ENCODE measurements around the gene C1GALT1C1.
"Not testable (repeated sequence)": the region's sequence is repeated elsewhere in the genome, so short reads cannot be mapped to it uniquely, and the experiment has no call there.

Gene C1GALT1C1

GRCh38 chrX:120629667-120630537 is at the start of gene C1GALT1C1:
Gene C1GALT1C1, minus strand, starts transcription at chrX:120630054. Its CDS starts 2,888 bp downstream, at chrX:120627166.
- DNase-seq (ENCODE audit: low read depth, low spot score), result peak; percentile 57

GRCh38 chrX:120677004-120677652 is 47.3 kb upstream of the C1GALT1C1 start:
- no peak for DNase-seq (ENCODE audit: low read depth, low spot score)

- no peak for DNase-seq (ENCODE audit: low read depth, low spot score)
Measured at GRCh38 chrX:120672841-120673530, 43.1 kb upstream of the C1GALT1C1 start.

GRCh38 chrX:120672389-120672788 is 42.5 kb upstream of the C1GALT1C1 start:
- DNase-seq (ENCODE audit: low read depth, low spot score), result peak; percentile 11

- no peak for DNase-seq (ENCODE audit: low read depth, low spot score)
Measured at GRCh38 chrX:120671963-120672362, 42.1 kb upstream of the C1GALT1C1 start.

GRCh38 chrX:120668357-120668756 is 38.5 kb upstream of the C1GALT1C1 start:
- DNase-seq (ENCODE audit: low read depth, low spot score), result no peak

- DNase-seq (ENCODE audit: low read depth, low spot score), result not testable (repeated sequence)
Measured at GRCh38 chrX:120664535-120664934, 34.7 kb upstream of the C1GALT1C1 start.

GRCh38 chrX:120664081-120664480 is 34.2 kb upstream of the C1GALT1C1 start:
- DNase-seq (ENCODE audit: low read depth, low spot score), result no peak

- no peak for DNase-seq (ENCODE audit: low read depth, low spot score)
Measured at GRCh38 chrX:120662662-120663061, 32.8 kb upstream of the C1GALT1C1 start.

- DNase-seq (ENCODE audit: low read depth, low spot score), result no peak
Measured at GRCh38 chrX:120660637-120661036, 30.8 kb upstream of the C1GALT1C1 start.

- no peak for DNase-seq (ENCODE audit: low read depth, low spot score)
Measured at GRCh38 chrX:120653000-120653399, 23.1 kb upstream of the C1GALT1C1 start.

- not testable (repeated sequence) for DNase-seq (ENCODE audit: low read depth, low spot score)
Measured at GRCh38 chrX:120652256-120652655, 22.4 kb upstream of the C1GALT1C1 start.

GRCh38 chrX:120647127-120647526 is 17.3 kb upstream of the C1GALT1C1 start:
- DNase-seq (ENCODE audit: low read depth, low spot score), result no peak

- DNase-seq (ENCODE audit: low read depth, low spot score), result no peak
Measured at GRCh38 chrX:120642871-120643270, 13.0 kb upstream of the C1GALT1C1 start.

GRCh38 chrX:120638619-120639018 is 8.8 kb upstream of the C1GALT1C1 start:
- no peak for DNase-seq (ENCODE audit: low read depth, low spot score)

GRCh38 chrX:120625371-120625770 is 4.5 kb downstream of the C1GALT1C1 start:
- DNase-seq (ENCODE audit: low read depth, low spot score), result no peak

- no peak for DNase-seq (ENCODE audit: low read depth, low spot score)
Measured at GRCh38 chrX:120617996-120618630, 11.7 kb downstream of the C1GALT1C1 start.

GRCh38 chrX:120614816-120615215 is 15.0 kb downstream of the C1GALT1C1 start:
- no peak for DNase-seq (ENCODE audit: low read depth, low spot score)

- DNase-seq (ENCODE audit: low read depth, low spot score), result no peak
Measured at GRCh38 chrX:120612086-120612485, 17.8 kb downstream of the C1GALT1C1 start.

- DNase-seq (ENCODE audit: low read depth, low spot score), result no peak
Measured at GRCh38 chrX:120604361-120604782, 25.5 kb downstream of the C1GALT1C1 start.

GRCh38 chrX:120603707-120604360 is 26.0 kb downstream of the C1GALT1C1 start, which contains the start of gene MCTS1:
Gene MCTS1, plus strand, starts transcription at chrX:120604101. Its CDS starts 136 bp downstream, at chrX:120604237.
- DNase-seq (ENCODE audit: low read depth, low spot score), result peak; percentile 81
